ENCODE data around the gene AKT3. TPM values are rescaled to one million over a fixed set of nuclear protein-coding genes. Genes with fewer than 3 reads are reported as not detected.

AKT3 gene
- total RNA-seq, 4 donors from 2014 or later = 42.2 to 66.5 (median 60.0) TPM

GRCh38 chr1:243465738-243466137 lies 384.3 kb downstream of the AKT3 start:
- TF ChIP-seq CTCF (IDR thresholded peaks at IDR 0.05; ENCODE audit: low read depth) = no peak

- no peak for TF ChIP-seq CTCF (IDR thresholded peaks at IDR 0.05; ENCODE audit: low read depth)
Measured at GRCh38 chr1:243465081-243465480, 385.0 kb downstream of the AKT3 start.

- TF ChIP-seq CTCF (IDR thresholded peaks at IDR 0.05; ENCODE audit: low read depth) = no peak
Measured at GRCh38 chr1:243462929-243463697, 386.9 kb downstream of the AKT3 start.

GRCh38 chr1:243461700-243462099 lies 388.3 kb downstream of the AKT3 start:
- TF ChIP-seq CTCF (IDR thresholded peaks at IDR 0.05; ENCODE audit: low read depth) = no peak

GRCh38 chr1:243459059-243459458 lies 391.0 kb downstream of the AKT3 start:
- no peak for TF ChIP-seq CTCF (IDR thresholded peaks at IDR 0.05; ENCODE audit: low read depth)

- no peak for TF ChIP-seq CTCF (IDR thresholded peaks at IDR 0.05; ENCODE audit: low read depth)
Measured at GRCh38 chr1:243457363-243457982, 392.6 kb downstream of the AKT3 start.

- no peak for TF ChIP-seq CTCF (IDR thresholded peaks at IDR 0.05; ENCODE audit: low read depth)
Measured at GRCh38 chr1:243455760-243456651, 394.0 kb downstream of the AKT3 start.
